LNCAP (cell line): ENCODE results near the gene TBC1D9B.

Experiments
- CTCF ChIP-seq: fragments of 450-650 bp; IDR thresholded peaks from 2 replicates; pipeline ENCODE4 v1.5.1; 2017; ENCODE audit warnings: mild to moderate bottlenecking

Gene TBC1D9B

DNA sequence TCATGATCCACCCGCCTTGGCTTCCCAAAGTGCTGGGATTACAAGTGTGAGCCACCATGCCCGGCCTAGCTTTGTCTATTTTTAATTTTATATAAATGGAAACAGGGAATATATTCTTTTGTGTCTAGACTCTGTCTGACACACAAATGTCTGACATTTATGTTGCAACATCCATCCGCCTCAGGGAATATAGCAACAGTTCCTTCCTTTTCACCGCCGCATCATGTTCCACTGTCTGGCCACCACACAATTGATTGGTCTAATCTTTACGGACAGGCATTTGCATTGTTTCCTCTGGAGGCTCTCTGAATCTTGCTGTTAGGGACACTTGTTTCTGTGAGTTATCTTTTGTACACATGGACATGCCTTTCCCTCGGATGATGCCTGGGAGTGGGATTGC, 20.1 kb upstream of the TBC1D9B start:
- TF ChIP-seq CTCF: no peak

DNA sequence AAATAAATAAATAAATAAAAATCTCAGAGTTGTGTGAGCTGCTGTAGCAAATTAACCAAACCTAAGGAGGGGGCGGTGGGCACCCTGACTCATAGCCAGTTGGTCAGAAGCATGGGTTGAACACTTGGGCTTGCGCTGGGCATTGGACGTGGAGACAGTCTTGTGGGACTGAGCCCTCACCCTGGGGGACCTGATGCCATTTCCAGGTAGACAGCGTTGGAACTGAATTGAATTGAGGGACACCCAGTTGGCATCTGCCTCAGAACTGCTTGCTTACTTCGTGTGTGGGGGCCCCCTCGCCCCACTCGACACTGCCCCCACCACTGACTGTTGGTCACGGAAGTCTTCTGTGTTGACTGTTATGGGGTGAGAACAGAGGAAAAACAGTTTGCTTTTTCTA, 19.0 kb upstream of the TBC1D9B start:
- TF ChIP-seq CTCF: no peak

GRCh38 chr5:179923436-179923835, 15.7 kb upstream of the TBC1D9B start:
- TF ChIP-seq CTCF: no peak

DNA sequence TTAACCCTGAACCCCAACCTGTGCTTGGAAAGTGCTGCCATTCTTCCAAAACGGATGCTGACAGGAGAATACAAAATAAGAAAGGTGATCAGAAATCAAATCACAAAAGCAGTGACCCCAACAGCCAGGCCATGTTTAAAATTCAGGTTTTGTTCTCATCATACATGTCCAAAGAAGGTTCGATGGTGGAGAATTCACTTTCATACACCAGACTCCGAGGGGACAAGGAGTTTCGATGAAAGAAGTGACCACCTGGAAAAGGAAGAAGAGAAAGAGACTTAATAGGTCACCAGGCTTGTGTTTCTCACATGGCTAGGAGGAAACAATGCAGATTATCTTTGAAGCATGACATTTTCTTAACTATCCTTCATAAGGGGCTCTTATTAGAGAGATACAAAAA, 12.5 kb upstream of the TBC1D9B start:
- TF ChIP-seq CTCF: no peak

- no peak for TF ChIP-seq CTCF
Measured at GRCh38 chr5:179919487-179920060, 11.9 kb upstream of the TBC1D9B start.

DNA sequence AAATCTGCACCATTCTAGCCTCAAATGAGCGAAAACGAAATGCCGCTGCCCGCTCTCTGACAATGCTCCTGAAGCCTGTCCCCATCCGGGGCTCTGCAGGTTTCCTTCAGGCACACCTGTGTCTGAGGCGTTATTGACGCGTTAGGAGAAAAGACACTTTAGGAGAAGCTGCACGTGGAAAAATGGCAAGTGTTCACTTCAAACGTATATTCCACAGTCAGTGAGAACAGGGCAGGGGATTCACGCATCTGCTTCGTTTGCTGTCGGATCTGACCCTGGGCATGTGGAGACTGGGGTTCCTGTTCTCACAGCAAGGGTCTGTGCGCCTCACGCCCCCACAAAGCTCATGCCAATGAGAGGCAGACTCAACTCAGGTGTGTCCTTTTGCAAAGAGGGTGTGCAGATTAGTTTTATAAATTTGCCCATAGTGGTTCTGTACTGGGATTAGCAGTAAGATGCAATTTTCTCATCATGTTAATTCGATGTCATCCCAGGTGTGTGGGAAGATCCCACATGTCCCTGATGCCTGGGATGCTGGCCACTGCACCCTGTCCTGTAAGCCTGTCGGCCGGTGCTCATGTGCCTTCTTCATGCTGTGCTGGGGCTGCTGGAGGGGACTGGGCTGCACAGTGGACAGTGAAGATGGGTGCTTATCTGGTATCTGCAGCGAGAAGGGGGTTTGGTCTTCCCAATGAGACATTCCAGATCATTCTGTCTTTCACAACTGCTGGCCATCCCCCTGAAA, 11.2 kb upstream of the TBC1D9B start:
- no peak for TF ChIP-seq CTCF

DNA sequence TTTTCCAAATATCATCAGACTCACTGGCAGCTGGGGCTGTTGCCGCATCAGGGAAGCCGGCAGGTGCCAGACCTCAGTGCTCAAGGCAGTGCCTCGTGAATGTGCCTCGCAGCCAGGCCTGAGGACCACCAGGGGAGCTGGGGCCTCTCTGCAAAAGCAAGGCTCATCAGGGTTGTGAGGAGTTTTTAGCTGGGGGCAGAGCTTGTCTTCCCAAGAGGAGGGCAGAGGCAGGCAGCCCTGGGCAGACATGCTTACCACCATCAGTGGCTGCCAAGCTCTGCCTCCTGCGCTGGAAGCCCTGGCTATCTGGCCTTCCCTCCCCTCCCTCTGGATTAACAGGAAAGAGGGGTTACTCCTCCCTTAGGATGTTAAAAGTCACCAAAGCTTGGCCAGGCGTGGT, 8.8 kb upstream of the TBC1D9B start:
- no peak for TF ChIP-seq CTCF
